Liver (tissue), 9 donors: ENCODE results near the gene EP300. TPM values are rescaled to one million over a fixed set of nuclear protein-coding genes. Genes with fewer than 3 reads are reported as not detected.

Source experiments
- DNase-seq: peaks from one replicate; pipeline ENCODE4 v3.0.0-alpha.2; 2017; ENCODE audit warnings: low spot score
- H3K27ac ChIP-seq, 2 donors: one replicate each; pipeline ENCODE4 v1.7.0; 2013; ENCODE audit warnings: inconsistent platforms in 2 of 2, low read length in 2 of 2, control low read depth in 1 of 2, low read depth in 1 of 2, mild to moderate bottlenecking in 1 of 2
- H3K27me3 ChIP-seq, 4 donors: one replicate each; pipeline versions ENCODE4 v1.6.1 to v1.7.0; 2013; ENCODE audit warnings: low read length in 3 of 4, inconsistent platforms in 1 of 4, mild to moderate bottlenecking in 1 of 4, moderate library complexity in 1 of 4; ENCODE audit not compliant: control insufficient read depth in 4 of 4, insufficient read depth in 4 of 4
- H3K36me3 ChIP-seq, 4 donors: one replicate each; pipeline versions ENCODE4 v1.6.1 to v1.7.0; 2013; ENCODE audit warnings: low read length in 3 of 4, mild to moderate bottlenecking in 3 of 4, low read depth in 1 of 4, moderate library complexity in 1 of 4; ENCODE audit not compliant: control insufficient read depth in 4 of 4, insufficient read depth in 3 of 4
- H3K4me1 ChIP-seq, 4 donors: one replicate each; pipeline versions ENCODE4 v1.6.1 to v1.7.0; 2013; ENCODE audit warnings: low read length in 3 of 4, mild to moderate bottlenecking in 3 of 4, moderate library complexity in 1 of 4; ENCODE audit not compliant: control insufficient read depth in 4 of 4, insufficient read depth in 4 of 4
- H3K4me3 ChIP-seq, 3 donors: one replicate each; pipeline versions ENCODE4 v1.6.1 to v1.7.0; 2013; ENCODE audit warnings: low read length in 3 of 3, control low read depth in 1 of 3, low read depth in 1 of 3, mild to moderate bottlenecking in 1 of 3
- H3K9ac ChIP-seq, 2 donors: one replicate each; pipeline ENCODE4 v1.7.0; 2013; ENCODE audit warnings: low read length in 2 of 2, mild to moderate bottlenecking in 2 of 2, moderate library complexity in 2 of 2, control low read depth in 1 of 2, low read depth in 1 of 2
- H3K9me3 ChIP-seq, 4 donors: one replicate each; pipeline versions ENCODE4 v1.6.1 to v1.7.0; 2013; ENCODE audit warnings: low read length in 3 of 4; ENCODE audit not compliant: control insufficient read depth in 4 of 4
- ATF3 ChIP-seq: IDR thresholded peaks from 2 replicates; pipeline ENCODE4 v1.6.1; 2016; ENCODE audit warnings: antibody characterized with exemption
- CTCF ChIP-seq: fragments of 150-350 bp; IDR thresholded peaks from 2 replicates; pipeline ENCODE4 v1.5.1; 2017; ENCODE audit warnings: improper control_type of control experiment, low read depth, low read length; ENCODE audit not compliant: missing input control
- EGR1 ChIP-seq, 2 donors: IDR thresholded peaks; 2 replicates each; pipeline ENCODE4 v1.6.1; 2016 to 2018; ENCODE audit warnings: antibody characterized with exemption in 2 of 2, low read depth in 2 of 2
- FOXA1 ChIP-seq: IDR thresholded peaks from 2 replicates; pipeline ENCODE4 v1.6.1; 2016; ENCODE audit warnings: antibody characterized with exemption
- FOXA2 ChIP-seq: IDR thresholded peaks from 2 replicates; pipeline ENCODE4 v1.6.1; 2016; ENCODE audit warnings: antibody characterized with exemption
- GABPA ChIP-seq, 2 donors: IDR thresholded peaks in 1 of 2; conservative IDR thresholded peaks in 1 of 2; 2 replicates each; pipeline ENCODE4 v1.6.1; 2016; ENCODE audit warnings: antibody characterized with exemption in 2 of 2, mild to moderate bottlenecking in 1 of 2, moderate library complexity in 1 of 2
- HNF4A ChIP-seq, 2 donors: conservative IDR thresholded peaks; 2 replicates each; pipeline ENCODE4 v1.6.1; 2016; ENCODE audit warnings: antibody characterized with exemption in 2 of 2, mild to moderate bottlenecking in 2 of 2
- HNF4G ChIP-seq: IDR thresholded peaks from 2 replicates; pipeline ENCODE4 v1.6.1; 2016; ENCODE audit warnings: antibody characterized with exemption
- JUND ChIP-seq, 2 donors: IDR thresholded peaks; 2 replicates each; pipeline ENCODE4 v1.6.1; 2016; ENCODE audit warnings: antibody characterized with exemption in 2 of 2
- MAX ChIP-seq: IDR thresholded peaks from 2 replicates; pipeline ENCODE4 v1.6.1; 2016; ENCODE audit warnings: antibody characterized with exemption
- NR2F2 ChIP-seq: IDR thresholded peaks from 2 replicates; pipeline ENCODE4 v1.6.1; 2016; ENCODE audit warnings: antibody characterized with exemption
- RAD21 ChIP-seq, 2 donors: IDR thresholded peaks; 2 replicates each; pipeline ENCODE4 v1.6.1; 2016; ENCODE audit warnings: antibody characterized with exemption in 2 of 2, mild to moderate bottlenecking in 2 of 2
- REST ChIP-seq: IDR thresholded peaks from 2 replicates; pipeline ENCODE4 v1.6.1; 2016; ENCODE audit warnings: antibody characterized with exemption, mild to moderate bottlenecking
- RXRA ChIP-seq, 2 donors: IDR thresholded peaks; 2 replicates each; pipeline ENCODE4 v1.6.1; 2017 to 2018; ENCODE audit warnings: antibody characterized with exemption in 2 of 2, mild to moderate bottlenecking in 1 of 2
- SP1 ChIP-seq: IDR thresholded peaks from 2 replicates; pipeline ENCODE4 v1.6.1; 2018; ENCODE audit warnings: antibody characterized with exemption, mild to moderate bottlenecking
- TAF1 ChIP-seq: conservative IDR thresholded peaks from 2 replicates; pipeline ENCODE4 v1.6.1; 2016; ENCODE audit warnings: antibody characterized with exemption, mild to moderate bottlenecking
- YY1 ChIP-seq: IDR thresholded peaks from 2 replicates; pipeline ENCODE4 v1.6.1; 2016; ENCODE audit warnings: antibody characterized with exemption, mild to moderate bottlenecking
- ZBTB33 ChIP-seq: IDR thresholded peaks from 2 replicates; pipeline ENCODE4 v1.6.1; 2016; ENCODE audit warnings: antibody characterized with exemption
- WGBS: extraction: QIAGEN DNeasy Blood & Tissue Kit; methylation state at CpG from one replicate; pipeline ENCODE4 v1.1.7; 2013; 5-methylcytosine and 5-hydroxymethylcytosine counted together
- polyA plus RNA-seq, 2 donors: library from polyadenylated mRNA; stranded (reverse) in 1 of 2; unstranded in 1 of 2; fragments of 200-250 nt in 1 of 2; fragments of >200 nt in 1 of 2; fragmentation: Nextera tagmentation in 1 of 2; extraction: Ambion mirVana in 1 of 2; gene quantifications; one replicate each; pipeline versions ENCODE4 v1.2.1 to v1.2.3, GENCODE V29; 2013 to 2015
- total RNA-seq, 2 donors: library from RNA; depleted of rRNA; stranded (reverse); fragments of >200 nt; gene quantifications; one replicate each; pipeline ENCODE4 v1.2.3, GENCODE V29; 2014
- donor health status: healthy.
- donor health status: healthy.
- donor health status: healthy.
- donor health status: healthy.
- donor health status: healthy.

Gene EP300
- total and polyA plus RNA-seq, 4 donors: 6.9 to 95.5 (median 31.9) TPM

GRCh38 chr22:41123151-41123550, 30.8 kb downstream of the EP300 start:
- DNase-seq: no peak
- Histone ChIP-seq H3K36me3 (peaks cover 14 to 44% (median 30%) of the 10 kb centered on the region in 4 donors), H3K27me3 (no peaks in the 10 kb centered on the region), H3K9ac (no peak overlapping the region), H3K27ac (no peak overlapping the region), H3K4me3 (no peak overlapping the region), H3K4me1 (no peaks in the 10 kb centered on the region), H3K9me3 (no peaks in the 10 kb centered on the region)
- 84% methylated on average over 2 of the region's 2 CpGs for WGBS
- TF ChIP-seq GABPA (IDR thresholded peaks at IDR 0.05 in 1 of 2, conservative IDR thresholded peaks at IDR 0.05 in 1 of 2): no peak
- TF ChIP-seq FOXA1: no peak
- TF ChIP-seq SP1: no peak
- TF ChIP-seq YY1: no peak
- no peak for TF ChIP-seq RXRA (IDR thresholded peaks at IDR 0.05)
- TF ChIP-seq MAX: no peak
- no peak for TF ChIP-seq JUND (IDR thresholded peaks at IDR 0.05)
- no peak for TF ChIP-seq ZBTB33
- no peak for TF ChIP-seq FOXA2
- no peak for TF ChIP-seq REST
- no peak for TF ChIP-seq HNF4G
- no peak for TF ChIP-seq TAF1
- no peak for TF ChIP-seq NR2F2
- no peak for TF ChIP-seq ATF3
- TF ChIP-seq EGR1 (IDR thresholded peaks at IDR 0.05; ENCODE audit: low read depth in 2 of 2): no peak
- no peak for TF ChIP-seq HNF4A (conservative IDR thresholded peaks at IDR 0.05)
- TF ChIP-seq CTCF: no peak
- no peak for TF ChIP-seq RAD21 (IDR thresholded peaks at IDR 0.05)

GRCh38 chr22:41124086-41124485, 31.7 kb downstream of the EP300 start:
- H3K36me3 ChIP-seq: peaks cover 14 to 40% (median 30%) of the 10 kb centered on the region in 4 donors
- H3K9me3 ChIP-seq: no peaks in the 10 kb centered on the region
- DNase-seq: no peak
- H3K27ac ChIP-seq: no peak overlapping the region
- H3K9ac ChIP-seq: no peak overlapping the region
- TF ChIP-seq ZBTB33 (no peak), FOXA1 (no peak), MAX (no peak), NR2F2 (no peak), GABPA (IDR thresholded peaks at IDR 0.05 in 1 of 2, conservative IDR thresholded peaks at IDR 0.05 in 1 of 2) (no peak), YY1 (no peak), REST (no peak)
- no peak overlapping the region for H3K4me3 ChIP-seq
- 96% methylated on average over 9 of the region's 9 CpGs for WGBS
- no peaks in the 10 kb centered on the region for H3K4me1 ChIP-seq
- no peaks in the 10 kb centered on the region for H3K27me3 ChIP-seq
